Measurements from ENCODE around the gene PKP3.
"Not testable (repeated sequence)": the region's sequence is repeated elsewhere in the genome, so short reads cannot be mapped to it uniquely, and the experiment has no call there.

The PKP3 gene

DNA sequence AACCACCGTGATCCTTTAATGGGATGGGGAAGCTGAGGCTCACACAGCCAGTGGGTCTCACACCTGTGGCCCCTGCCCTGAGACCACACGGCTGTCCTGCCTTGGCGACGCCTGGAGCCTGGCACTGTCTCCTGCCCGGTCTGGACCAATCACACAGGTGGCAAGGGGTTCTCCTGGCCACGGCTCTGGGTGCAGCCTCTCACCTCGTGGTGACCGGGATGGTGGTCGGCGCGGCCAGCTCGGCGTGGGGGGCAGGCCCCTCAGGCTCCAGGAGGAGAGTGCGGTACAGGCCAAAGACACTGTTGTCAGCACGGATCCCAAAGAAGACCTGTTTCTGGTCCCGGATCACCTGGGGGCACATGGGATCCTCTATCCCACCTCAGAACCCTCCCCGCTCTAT lies 39.1 kb downstream of the PKP3 start:
- Histone ChIP-seq H3K4me3 (ENCODE audit: low read depth, low read length) (no peak overlapping the region), H3K27ac (no peak overlapping the region), H3K27me3 (ENCODE audit: insufficient read depth, low read depth, severe bottlenecking) (no peaks in the 10 kb centered on the region), H3K36me3 (no peaks in the 10 kb centered on the region), H3K9me3 (ENCODE audit: severe bottlenecking) (no peaks in the 10 kb centered on the region)
- TF ChIP-seq, protein P1, sequence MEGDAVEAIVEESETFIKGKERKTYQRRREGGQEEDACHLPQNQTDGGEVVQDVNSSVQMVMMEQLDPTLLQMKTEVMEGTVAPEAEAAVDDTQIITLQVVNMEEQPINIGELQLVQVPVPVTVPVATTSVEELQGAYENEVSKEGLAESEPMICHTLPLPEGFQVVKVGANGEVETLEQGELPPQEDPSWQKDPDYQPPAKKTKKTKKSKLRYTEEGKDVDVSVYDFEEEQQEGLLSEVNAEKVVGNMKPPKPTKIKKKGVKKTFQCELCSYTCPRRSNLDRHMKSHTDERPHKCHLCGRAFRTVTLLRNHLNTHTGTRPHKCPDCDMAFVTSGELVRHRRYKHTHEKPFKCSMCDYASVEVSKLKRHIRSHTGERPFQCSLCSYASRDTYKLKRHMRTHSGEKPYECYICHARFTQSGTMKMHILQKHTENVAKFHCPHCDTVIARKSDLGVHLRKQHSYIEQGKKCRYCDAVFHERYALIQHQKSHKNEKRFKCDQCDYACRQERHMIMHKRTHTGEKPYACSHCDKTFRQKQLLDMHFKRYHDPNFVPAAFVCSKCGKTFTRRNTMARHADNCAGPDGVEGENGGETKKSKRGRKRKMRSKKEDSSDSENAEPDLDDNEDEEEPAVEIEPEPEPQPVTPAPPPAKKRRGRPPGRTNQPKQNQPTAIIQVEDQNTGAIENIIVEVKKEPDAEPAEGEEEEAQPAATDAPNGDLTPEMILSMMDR (IDR thresholded peaks at IDR 0.05; ENCODE audit: low read depth, low read length) = no peak
- no peak for DNase-seq

DNA sequence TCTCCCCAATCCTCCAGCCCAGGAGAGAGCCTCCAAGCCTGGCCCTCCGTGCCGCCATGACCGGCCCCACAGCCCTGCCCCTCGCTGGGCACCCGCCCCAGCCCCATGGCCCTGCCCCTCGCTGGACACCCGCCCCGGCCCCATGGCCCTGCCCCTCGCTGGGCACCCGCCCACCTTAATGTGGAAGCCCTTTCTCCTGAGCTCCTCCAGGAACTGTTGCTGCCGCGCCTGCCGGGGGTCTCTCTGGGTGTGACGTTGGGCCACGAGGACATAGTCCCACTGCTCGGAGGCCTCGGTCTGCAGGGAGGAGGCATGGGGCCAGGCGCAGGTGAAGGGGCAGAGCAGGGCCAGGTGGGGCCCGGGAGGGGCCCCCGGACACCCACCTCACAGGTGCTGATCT lies 39.6 kb downstream of the PKP3 start:
- Histone ChIP-seq H3K36me3 (no peaks in the 10 kb centered on the region), H3K27ac (no peak overlapping the region), H3K4me3 (ENCODE audit: low read depth, low read length) (no peak overlapping the region), H3K27me3 (ENCODE audit: insufficient read depth, low read depth, severe bottlenecking) (no peaks in the 10 kb centered on the region), H3K9me3 (ENCODE audit: severe bottlenecking) (no peaks in the 10 kb centered on the region)
- no peak for DNase-seq
- TF ChIP-seq, protein P1 (IDR thresholded peaks at IDR 0.05; ENCODE audit: low read depth, low read length) = no peak

DNA sequence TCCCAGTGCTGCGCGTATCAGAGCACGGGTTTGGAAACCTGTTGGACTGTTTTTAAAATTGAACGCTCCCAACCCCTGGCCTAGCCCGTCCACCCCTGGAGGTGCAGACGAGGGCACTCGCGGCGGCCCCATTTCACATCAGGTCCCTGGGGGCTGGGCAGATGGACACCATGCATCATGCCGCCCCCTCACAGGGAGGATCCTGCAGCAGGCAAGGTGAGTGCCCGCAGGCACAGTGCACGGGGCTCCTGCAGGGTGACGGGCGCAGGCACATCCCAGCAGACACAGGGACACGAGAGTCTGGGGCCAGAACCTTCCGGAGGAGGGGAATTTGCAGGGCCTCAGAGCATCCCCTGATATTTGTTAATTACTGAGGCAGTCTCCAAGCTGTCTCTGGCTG lies 40.5 kb downstream of the PKP3 start:
- TF ChIP-seq, protein P1 (IDR thresholded peaks at IDR 0.05; ENCODE audit: low read depth, low read length) = no peak
- DNase-seq = no peak
- Histone ChIP-seq H3K36me3 (no peaks in the 10 kb centered on the region), H3K4me3 (ENCODE audit: low read depth, low read length) (no peak overlapping the region), H3K27me3 (ENCODE audit: insufficient read depth, low read depth, severe bottlenecking) (no peaks in the 10 kb centered on the region), H3K9me3 (ENCODE audit: severe bottlenecking) (no peaks in the 10 kb centered on the region), H3K27ac (no peak overlapping the region)

DNA sequence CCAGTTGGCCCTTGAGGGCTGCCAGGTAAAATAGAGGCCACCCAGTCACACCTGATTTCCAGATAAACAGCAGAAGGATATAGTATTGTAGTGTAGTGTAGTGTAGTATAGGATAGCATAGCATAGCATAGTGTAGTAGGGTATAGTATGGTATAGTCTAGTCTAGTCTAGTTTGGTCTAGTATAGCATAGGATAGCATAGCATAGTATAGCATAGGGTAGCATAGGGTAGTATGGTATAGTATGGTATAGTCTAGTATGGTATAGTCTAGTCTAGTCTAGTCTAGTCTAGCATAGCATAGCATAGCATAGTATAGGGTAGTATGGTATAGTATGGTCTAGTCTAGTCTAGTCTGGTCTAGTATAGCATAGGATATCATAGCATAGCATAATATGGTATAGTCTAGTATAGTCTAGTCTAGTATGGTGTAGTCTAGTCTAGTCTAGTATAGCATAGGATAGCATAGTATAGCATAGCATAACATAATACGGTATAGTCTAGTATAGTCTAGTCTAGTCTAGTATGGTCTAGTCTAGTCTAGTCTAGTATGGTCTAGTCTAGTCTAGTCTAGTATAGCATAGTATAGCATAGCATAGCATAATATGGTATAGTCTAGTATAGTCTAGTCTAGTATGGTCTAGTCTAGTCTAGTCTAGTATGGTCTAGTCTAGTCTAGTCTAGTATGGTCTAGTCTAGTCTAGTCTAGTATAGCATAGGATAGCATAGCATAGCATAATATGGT lies 41.2 kb downstream of the PKP3 start:
- H3K4me3 ChIP-seq (ENCODE audit: low read depth, low read length); DNase-seq; H3K36me3 ChIP-seq; H3K27ac ChIP-seq; H3K27me3 ChIP-seq (ENCODE audit: insufficient read depth, low read depth, severe bottlenecking); H3K9me3 ChIP-seq (ENCODE audit: severe bottlenecking): not testable (repeated sequence)

DNA sequence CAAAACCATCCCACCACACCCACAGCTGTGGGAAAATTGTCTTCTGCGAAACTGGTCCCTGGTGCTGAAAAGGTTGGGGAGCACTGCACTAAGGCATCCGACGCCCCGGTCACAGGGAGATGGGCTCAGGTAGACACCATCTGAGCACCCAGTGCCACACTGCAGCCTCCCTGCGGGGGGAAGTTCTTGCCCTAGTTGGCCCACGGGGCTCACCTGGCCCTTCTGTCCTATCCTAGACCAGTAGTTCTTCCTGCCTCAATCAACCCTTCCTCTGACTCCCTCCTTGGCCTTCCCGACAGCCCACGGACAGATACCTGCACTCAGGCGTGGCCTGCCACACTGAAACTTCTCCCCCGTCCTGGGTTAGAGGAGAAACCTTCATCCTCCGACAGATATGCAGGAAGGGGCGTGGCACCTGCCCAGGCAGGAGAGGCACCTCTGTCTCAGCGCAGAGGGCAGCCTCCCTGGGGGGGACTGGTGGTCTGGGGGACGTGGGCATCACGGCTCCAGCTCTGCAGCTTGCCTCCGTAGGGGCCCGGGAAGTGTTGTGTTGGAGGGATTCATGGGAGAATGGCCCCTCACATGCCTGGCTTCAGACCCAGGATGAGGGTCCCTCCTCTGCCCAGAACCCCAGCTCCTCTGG lies 43.3 kb downstream of the PKP3 start:
- no peaks in the 10 kb centered on the region for H3K27me3 ChIP-seq (ENCODE audit: insufficient read depth, low read depth, severe bottlenecking)
- H3K4me3 ChIP-seq (ENCODE audit: low read depth, low read length) = no peak overlapping the region
- H3K9me3 ChIP-seq (ENCODE audit: severe bottlenecking) = no peaks in the 10 kb centered on the region
- TF ChIP-seq, protein P1 (IDR thresholded peaks at IDR 0.05; ENCODE audit: low read depth, low read length) = no peak
- no peak for DNase-seq
- H3K36me3 ChIP-seq = no peaks in the 10 kb centered on the region
- H3K27ac ChIP-seq = no peak overlapping the region

DNA sequence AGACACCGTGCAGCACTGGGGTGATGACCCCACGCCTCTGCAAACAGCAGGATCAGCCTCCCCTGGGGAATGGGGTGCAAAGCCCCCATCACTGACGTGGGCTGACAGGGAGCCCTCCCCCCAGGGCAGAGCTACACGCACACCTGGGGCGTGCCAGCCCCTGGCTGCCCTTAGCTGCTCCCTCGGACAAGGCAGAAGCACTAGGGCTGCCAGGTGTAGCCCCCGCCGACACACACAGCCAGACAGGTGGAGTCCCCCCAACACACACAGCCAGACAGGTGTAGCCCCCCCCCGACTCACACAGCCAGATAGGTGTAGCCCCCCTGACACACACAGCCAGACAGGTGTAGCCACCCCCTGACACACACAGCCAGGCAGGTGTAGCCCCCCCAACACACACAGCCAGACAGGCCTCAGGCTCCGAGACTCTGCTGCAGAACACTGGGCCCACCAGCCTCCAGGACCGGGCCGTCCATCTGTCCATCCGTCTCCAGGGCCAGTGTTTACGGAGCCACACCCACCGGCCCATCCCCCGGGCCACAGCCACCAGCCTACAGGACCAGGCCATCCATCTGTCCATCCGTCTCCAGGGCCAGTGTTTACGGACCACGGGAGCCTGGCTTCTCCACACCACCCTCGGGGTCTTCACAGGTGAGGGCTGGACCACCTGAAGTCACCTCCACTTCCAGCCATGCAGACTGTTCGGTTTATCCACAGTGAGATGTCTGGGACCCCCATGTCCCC lies 44.3 kb downstream of the PKP3 start:
- TF ChIP-seq, protein P1 (IDR thresholded peaks at IDR 0.05; ENCODE audit: low read depth, low read length) = no peak
- Histone ChIP-seq H3K4me3 (ENCODE audit: low read depth, low read length) (no peak overlapping the region), H3K36me3 (no peaks in the 10 kb centered on the region), H3K9me3 (ENCODE audit: severe bottlenecking) (no peaks in the 10 kb centered on the region), H3K27me3 (ENCODE audit: insufficient read depth, low read depth, severe bottlenecking) (no peaks in the 10 kb centered on the region), H3K27ac (no peak overlapping the region)
- DNase-seq = no peak

Measured in WERI-Rb-1 (cell line).